WTC11 (cell line): ENCODE measurements around the gene ADA. TPM values are rescaled to one million over a fixed set of nuclear protein-coding genes. Genes with fewer than 3 reads are reported as not detected.
"Not testable (repeated sequence)": the region's sequence is repeated elsewhere in the genome, so short reads cannot be mapped to it uniquely, and the experiment has no call there.

Experiments
- ATAC-seq: fragments of 200-7000 bp; cut with Tn5 transposase; 2 replicates; pipeline ENCODE4 v1.10.0; 2021; ENCODE audit warnings: mild to moderate bottlenecking, moderate library complexity
- CTCF ChIA-PET: fragments of 300-600 bp; sonication (Branson Sonifier 250); formaldehyde crosslinking; loops from one replicate; lab custom pipeline; 2021; ENCODE audit warnings: antibody characterized with exemption; lab: Charles Lee
- POLR2A ChIA-PET: fragments of 350-600 bp; sonication (Branson Sonifier 250); formaldehyde crosslinking; loops from one replicate; lab custom pipeline; 2021; ENCODE audit warnings: antibody characterized with exemption; lab: Charles Lee
- DNase-seq: peaks from one replicate; pipeline ENCODE4 v3.0.0; 2021; ENCODE audit warnings: low spot score
- H3K27ac Mint-ChIP-seq: 2 replicates; pipeline ENCODE4 v1.8.0; 2021; ENCODE audit warnings: mixed read lengths
- H3K27me3 Mint-ChIP-seq: 2 replicates; pipeline ENCODE4 v1.8.0; 2021; ENCODE audit warnings: low read depth, mild to moderate bottlenecking, moderate library complexity, mixed read lengths
- H3K36me3 Mint-ChIP-seq: 2 replicates; pipeline ENCODE4 v1.8.0; 2021; ENCODE audit warnings: mixed read lengths
- H3K4me1 Mint-ChIP-seq: 2 replicates; pipeline ENCODE4 v1.8.0; 2022; ENCODE audit warnings: mixed read lengths
- H3K4me3 Mint-ChIP-seq: 2 replicates; pipeline ENCODE4 v1.8.0; 2021; ENCODE audit warnings: mild to moderate bottlenecking, moderate library complexity, mixed read lengths
- H3K9me3 Mint-ChIP-seq: 2 replicates; pipeline ENCODE4 v1.8.0; 2021; ENCODE audit warnings: mixed read lengths
- AFF4 ChIP-seq: sonication (generic); formaldehyde crosslinking; IDR thresholded peaks from 2 replicates; pipeline ENCODE4 v1.8.1; 2023; ENCODE audit warnings: mild to moderate bottlenecking, missing genetic modification reagents, borderline replicate concordance
- ELF4 ChIP-seq: sonication (generic); formaldehyde crosslinking; IDR thresholded peaks from 2 replicates; pipeline ENCODE4 v1.8.1; 2022; ENCODE audit warnings: low read depth, mild to moderate bottlenecking, moderate library complexity, missing genetic modification reagents
- ERG ChIP-seq: fragments of 250-450 bp; sonication (Bioruptor Pico); IDR thresholded peaks from 2 replicates; pipeline ENCODE4 v1.8.0; 2021; ENCODE audit warnings: mild to moderate bottlenecking
- ESRRA ChIP-seq: sonication (generic); formaldehyde crosslinking; IDR thresholded peaks from 2 replicates; pipeline ENCODE4 v1.8.1; 2022; ENCODE audit warnings: mild to moderate bottlenecking, missing genetic modification reagents, borderline replicate concordance
- FOXK1 ChIP-seq: sonication (generic); formaldehyde crosslinking; IDR thresholded peaks from 2 replicates; pipeline ENCODE4 v1.8.0; 2022; ENCODE audit warnings: mild to moderate bottlenecking, moderate library complexity, missing genetic modification reagents
- FOXP4 ChIP-seq: sonication (generic); formaldehyde crosslinking; IDR thresholded peaks from 2 replicates; pipeline ENCODE4 v1.8.0; 2022; ENCODE audit warnings: mild to moderate bottlenecking, missing genetic modification reagents
- GABPB1 ChIP-seq: sonication (generic); formaldehyde crosslinking; IDR thresholded peaks from 2 replicates; pipeline ENCODE4 v1.8.1; 2023; ENCODE audit warnings: mild to moderate bottlenecking, missing genetic modification reagents
- GTF2I ChIP-seq: fragments of 250-450 bp; sonication (Bioruptor Pico); conservative IDR thresholded peaks from 2 replicates; pipeline ENCODE4 v1.4.0; 2021; ENCODE audit warnings: mild to moderate bottlenecking
- HMGXB4 ChIP-seq: sonication (generic); formaldehyde crosslinking; IDR thresholded peaks from 2 replicates; pipeline ENCODE4 v1.8.1; 2023; ENCODE audit warnings: mild to moderate bottlenecking, moderate library complexity, missing genetic modification reagents
- IRF1 ChIP-seq: sonication (generic); formaldehyde crosslinking; IDR thresholded peaks from 2 replicates; pipeline ENCODE4 v1.8.0; 2023; ENCODE audit warnings: missing genetic modification reagents
- KAT7 ChIP-seq: sonication (generic); formaldehyde crosslinking; IDR thresholded peaks from 2 replicates; pipeline ENCODE4 v1.8.1; 2023; ENCODE audit warnings: missing genetic modification reagents, mild to moderate bottlenecking, borderline replicate concordance
- MAX ChIP-seq: sonication (generic); formaldehyde crosslinking; IDR thresholded peaks from 2 replicates; pipeline ENCODE4 v1.8.0; 2022; ENCODE audit warnings: mild to moderate bottlenecking, missing genetic modification reagents
- NR3C1 ChIP-seq: sonication (generic); formaldehyde crosslinking; conservative IDR thresholded peaks from 2 replicates; pipeline ENCODE4 v1.8.1; 2023; ENCODE audit warnings: low read depth, mild to moderate bottlenecking, missing genetic modification reagents
- SOX15 ChIP-seq: fragments of 250-450 bp; sonication (Bioruptor Pico); IDR thresholded peaks from 2 replicates; pipeline ENCODE4 v1.9.0; 2021; ENCODE audit warnings: mild to moderate bottlenecking
- ZNF121 ChIP-seq: sonication (generic); formaldehyde crosslinking; IDR thresholded peaks from 2 replicates; pipeline ENCODE4 v1.8.0; 2023; ENCODE audit warnings: missing genetic modification reagents
- ZNF263 ChIP-seq: sonication (generic); formaldehyde crosslinking; IDR thresholded peaks from 2 replicates; pipeline ENCODE4 v1.8.1; 2022; ENCODE audit warnings: low read depth, mild to moderate bottlenecking, moderate library complexity, missing genetic modification reagents
- ZSCAN18 ChIP-seq: fragments of 250-450 bp; sonication (Bioruptor Pico); IDR thresholded peaks from 2 replicates; pipeline ENCODE4 v2.1.2; 2022; ENCODE audit warnings: mild to moderate bottlenecking, moderate library complexity
- total RNA-seq: library from RNA; stranded (reverse); gene quantifications from 3 replicates; pipeline ENCODE4 v1.2.3, GENCODE V29; 2021

Gene ADA
- total RNA-seq, 1 experiment from 2014 or later, result 19.7 TPM

GRCh38 chr20:44588321-44588720 is 63.2 kb downstream of the ADA start:
- H3K4me1 Mint-ChIP-seq, result peaks cover 44% of the 10 kb centered on the region
- H3K9me3 Mint-ChIP-seq, H3K4me3 Mint-ChIP-seq, ATAC-seq, DNase-seq, POLR2A ChIA-PET, H3K27ac Mint-ChIP-seq, H3K27me3 Mint-ChIP-seq, H3K36me3 Mint-ChIP-seq, CTCF ChIA-PET: not testable (repeated sequence)

- DNase-seq (no peak), ATAC-seq (no peak)
- no peaks in the 10 kb centered on the region for H3K36me3 Mint-ChIP-seq
- peaks cover 47% of the 10 kb centered on the region for H3K4me1 Mint-ChIP-seq
- TF ChIP-seq IRF1, result no peak
- no peak for TF ChIP-seq ESRRA (CRISPR knock-in tag)
- no peak for TF ChIP-seq ZNF121 (CRISPR knock-in tag)
- TF ChIP-seq MAX, result no peak
- no peak for TF ChIP-seq NR3C1
- no peak for TF ChIP-seq FOXK1 (CRISPR knock-in tag)
- no peak for TF ChIP-seq AFF4 (CRISPR knock-in tag)
- TF ChIP-seq ERG (CRISPR knock-in tag), result no peak
- no peak for TF ChIP-seq ELF4 (CRISPR knock-in tag)
- no peak for TF ChIP-seq GTF2I
- H3K9me3 Mint-ChIP-seq, result no peaks in the 10 kb centered on the region
- ChIA-PET POLR2A (interaction anchor here (0.5 kb wide), 1 partner anchor 44 kb away, joined by 3 read pairs; no protein-coding TSS in a partner anchor), CTCF (interaction anchor here (1.0 to 1.2 kb wide), 3 partner anchors 11 to 203 kb away, joined by 3 to 4 read pairs (median 3); no protein-coding TSS in a partner anchor)
- no peak overlapping the region for H3K27ac Mint-ChIP-seq
- H3K27me3 Mint-ChIP-seq, result no peaks in the 10 kb centered on the region
- no peak overlapping the region for H3K4me3 Mint-ChIP-seq
Measured at GRCh38 chr20:44587035-44587980, 64.2 kb downstream of the ADA start.

GRCh38 chr20:44586289-44586911 is 65.1 kb downstream of the ADA start:
- ATAC-seq (no peak), DNase-seq (no peak)
- no peaks in the 10 kb centered on the region for H3K9me3 Mint-ChIP-seq
- no peak overlapping the region for H3K27ac Mint-ChIP-seq
- H3K4me3 Mint-ChIP-seq, result no peak overlapping the region
- ChIA-PET POLR2A (interaction anchor here (0.5 kb wide), 1 partner anchor 43 kb away, joined by 3 read pairs; no protein-coding TSS in a partner anchor), CTCF (interaction anchor here (1.0 to 1.5 kb wide), 6 partner anchors 8 to 202 kb away, joined by 3 to 7 read pairs (median 4); no protein-coding TSS in a partner anchor)
- H3K4me1 Mint-ChIP-seq, result peaks cover 52% of the 10 kb centered on the region
- no peaks in the 10 kb centered on the region for H3K36me3 Mint-ChIP-seq
- H3K27me3 Mint-ChIP-seq, result no peaks in the 10 kb centered on the region; the same call in 1 of the 2 replicates
- TF ChIP-seq HMGXB4 (CRISPR knock-in tag), result no peak
- no peak for TF ChIP-seq GABPB1
- no peak for TF ChIP-seq KAT7 (CRISPR knock-in tag)
- TF ChIP-seq FOXP4 (CRISPR knock-in tag), result no peak
- TF ChIP-seq ZNF263 (CRISPR knock-in tag), result no peak
- no peak for TF ChIP-seq ZSCAN18
- TF ChIP-seq SOX15 (CRISPR knock-in tag), result no peak
